ENCODE results near the gene GMPR2.

The GMPR2 gene

GRCh38 chr14:24264298-24264697 is 31.6 kb downstream of the GMPR2 start:
- Histone ChIP-seq H3K36me3 (ENCODE audit: insufficient read depth) (no peaks in the 10 kb centered on the region), H4K20me1 (ENCODE audit: insufficient read depth) (no peaks in the 10 kb centered on the region), H3K27me3 (ENCODE audit: insufficient read depth, low read depth) (no peaks in the 10 kb centered on the region), H3K9ac (no peak overlapping the region), H3K27ac (no peak overlapping the region), H3K4me1 (ENCODE audit: low read depth, poor library complexity, severe bottlenecking) (no peaks in the 10 kb centered on the region), H2AFZ (ENCODE audit: low read depth) (no peak overlapping the region), H3K4me2 (no peak overlapping the region), H3K4me3 (IDR thresholded peaks at IDR 0.05; ENCODE audit: insufficient read depth, low read depth, low read length) (no peak overlapping the region), H3K79me2 (ENCODE audit: insufficient read depth, low read depth) (no peaks in the 10 kb centered on the region)
- TF ChIP-seq, protein P1, sequence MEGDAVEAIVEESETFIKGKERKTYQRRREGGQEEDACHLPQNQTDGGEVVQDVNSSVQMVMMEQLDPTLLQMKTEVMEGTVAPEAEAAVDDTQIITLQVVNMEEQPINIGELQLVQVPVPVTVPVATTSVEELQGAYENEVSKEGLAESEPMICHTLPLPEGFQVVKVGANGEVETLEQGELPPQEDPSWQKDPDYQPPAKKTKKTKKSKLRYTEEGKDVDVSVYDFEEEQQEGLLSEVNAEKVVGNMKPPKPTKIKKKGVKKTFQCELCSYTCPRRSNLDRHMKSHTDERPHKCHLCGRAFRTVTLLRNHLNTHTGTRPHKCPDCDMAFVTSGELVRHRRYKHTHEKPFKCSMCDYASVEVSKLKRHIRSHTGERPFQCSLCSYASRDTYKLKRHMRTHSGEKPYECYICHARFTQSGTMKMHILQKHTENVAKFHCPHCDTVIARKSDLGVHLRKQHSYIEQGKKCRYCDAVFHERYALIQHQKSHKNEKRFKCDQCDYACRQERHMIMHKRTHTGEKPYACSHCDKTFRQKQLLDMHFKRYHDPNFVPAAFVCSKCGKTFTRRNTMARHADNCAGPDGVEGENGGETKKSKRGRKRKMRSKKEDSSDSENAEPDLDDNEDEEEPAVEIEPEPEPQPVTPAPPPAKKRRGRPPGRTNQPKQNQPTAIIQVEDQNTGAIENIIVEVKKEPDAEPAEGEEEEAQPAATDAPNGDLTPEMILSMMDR (conservative IDR thresholded peaks at IDR 0.05; ENCODE audit: low read depth, low read length): no peak

GRCh38 chr14:24266344-24267244 is 33.9 kb downstream of the GMPR2 start:
- Histone ChIP-seq H3K4me2 (no peak overlapping the region), H3K27ac (no peak overlapping the region), H4K20me1 (ENCODE audit: insufficient read depth) (no peaks in the 10 kb centered on the region), H3K27me3 (ENCODE audit: insufficient read depth, low read depth) (no peaks in the 10 kb centered on the region), H3K9ac (no peak overlapping the region), H3K4me3 (IDR thresholded peaks at IDR 0.05; ENCODE audit: insufficient read depth, low read depth, low read length) (no peak overlapping the region), H3K79me2 (ENCODE audit: insufficient read depth, low read depth) (no peaks in the 10 kb centered on the region), H3K36me3 (ENCODE audit: insufficient read depth) (no peaks in the 10 kb centered on the region), H2AFZ (ENCODE audit: low read depth) (no peak overlapping the region), H3K4me1 (ENCODE audit: low read depth, poor library complexity, severe bottlenecking) (no peaks in the 10 kb centered on the region)
- TF ChIP-seq, protein P1 (conservative IDR thresholded peaks at IDR 0.05; ENCODE audit: low read depth, low read length): no peak

DNA sequence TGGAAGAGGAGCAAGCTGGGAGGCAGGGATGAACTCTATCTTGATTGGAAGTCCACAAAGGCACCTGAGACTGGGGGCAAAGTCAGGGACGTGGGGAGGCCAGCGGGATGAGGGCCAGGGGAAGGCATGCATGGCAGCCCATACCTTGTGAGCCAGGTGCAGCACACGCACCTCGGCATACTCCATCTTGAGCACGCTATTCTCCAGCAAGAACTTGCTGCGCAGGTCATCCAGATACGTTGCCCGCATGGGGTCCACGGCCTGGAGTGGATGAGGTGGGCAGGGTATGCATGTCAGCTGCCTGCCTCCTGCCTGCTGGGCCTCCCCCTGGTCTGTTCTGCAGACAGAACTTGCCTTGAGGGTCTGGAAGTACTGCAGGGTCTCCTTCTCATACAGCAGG is 34.8 kb downstream of the GMPR2 start:
- no peak overlapping the region for H3K9ac ChIP-seq
- no peaks in the 10 kb centered on the region for H3K79me2 ChIP-seq (ENCODE audit: insufficient read depth, low read depth)
- no peaks in the 10 kb centered on the region for H4K20me1 ChIP-seq (ENCODE audit: insufficient read depth)
- peaks cover 8% of the 10 kb centered on the region for H3K4me1 ChIP-seq (ENCODE audit: low read depth, poor library complexity, severe bottlenecking)
- no peaks in the 10 kb centered on the region for H3K27me3 ChIP-seq (ENCODE audit: insufficient read depth, low read depth)
- TF ChIP-seq, protein P1 (conservative IDR thresholded peaks at IDR 0.05; ENCODE audit: low read depth, low read length): no peak
- no peak overlapping the region for H3K4me2 ChIP-seq
- H3K36me3 ChIP-seq (ENCODE audit: insufficient read depth): no peaks in the 10 kb centered on the region
- no peak overlapping the region for H2AFZ ChIP-seq (ENCODE audit: low read depth)
- no peak overlapping the region for H3K4me3 ChIP-seq (IDR thresholded peaks at IDR 0.05; ENCODE audit: insufficient read depth, low read depth, low read length)
- no peak overlapping the region for H3K27ac ChIP-seq

GRCh38 chr14:24268225-24268624 is 35.5 kb downstream of the GMPR2 start:
- Histone ChIP-seq H4K20me1 (ENCODE audit: insufficient read depth) (no peaks in the 10 kb centered on the region), H3K9ac (no peak overlapping the region), H2AFZ (ENCODE audit: low read depth) (no peak overlapping the region), H3K4me1 (ENCODE audit: low read depth, poor library complexity, severe bottlenecking) (peaks cover 10% of the 10 kb centered on the region), H3K27ac (no peak overlapping the region), H3K27me3 (ENCODE audit: insufficient read depth, low read depth) (no peaks in the 10 kb centered on the region), H3K79me2 (ENCODE audit: insufficient read depth, low read depth) (no peaks in the 10 kb centered on the region), H3K4me3 (IDR thresholded peaks at IDR 0.05; ENCODE audit: insufficient read depth, low read depth, low read length) (no peak overlapping the region), H3K36me3 (ENCODE audit: insufficient read depth) (no peaks in the 10 kb centered on the region), H3K4me2 (no peak overlapping the region)
- TF ChIP-seq, protein P1 (conservative IDR thresholded peaks at IDR 0.05; ENCODE audit: low read depth, low read length): no peak

Measured in KMS-11 (cell line).